Neural progenitor cell (in vitro differentiated cells): ENCODE data around the gene FABP1. TPM values are rescaled to one million over a fixed set of nuclear protein-coding genes. Genes with fewer than 3 reads are reported as not detected.

Source experiments
- DNase-seq: peaks from one replicate; pipeline ENCODE4 v3.0.0-alpha.2; 2016; ENCODE audit warnings: low spot score
- H2AFZ ChIP-seq: fragments of 200-600 bp; sonication (generic); replicated peaks from 2 replicates; pipeline ENCODE4 v1.6.1; 2016; ENCODE audit warnings: antibody characterized with exemption
- H3F3A ChIP-seq: fragments of 200-600 bp; sonication (generic); 2 replicates; pipeline ENCODE4 v1.6.1; 2016; ENCODE audit warnings: antibody characterized with exemption, low read depth
- H3K27ac ChIP-seq: fragments of 200-600 bp; sonication (generic); 2 replicates; pipeline ENCODE4 v1.5.1; 2016; ENCODE audit warnings: mild to moderate bottlenecking
- H3K27me3 ChIP-seq: fragments of 200-600 bp; sonication (generic); 2 replicates; pipeline ENCODE4 v1.6.1; 2016; ENCODE audit warnings: mild to moderate bottlenecking, moderate library complexity
- H3K36me3 ChIP-seq: fragments of 200-600 bp; sonication (generic); 2 replicates; pipeline ENCODE4 v1.5.1; 2016
- H3K4me1 ChIP-seq: fragments of 200-600 bp; sonication (generic); 2 replicates; pipeline ENCODE4 v1.6.1; 2016; ENCODE audit warnings: mixed run types
- H3K4me2 ChIP-seq: fragments of 200-600 bp; sonication (generic); 2 replicates; pipeline ENCODE4 v1.6.1; 2016
- H3K4me3 ChIP-seq: fragments of 200-600 bp; sonication (generic); 2 replicates; pipeline ENCODE4 v1.5.1; 2016
- H3K79me2 ChIP-seq: fragments of 200-600 bp; sonication (generic); 2 replicates; pipeline ENCODE4 v1.6.1; 2016; ENCODE audit warnings: low read depth
- H3K9ac ChIP-seq: fragments of 200-600 bp; sonication (generic); 2 replicates; pipeline ENCODE4 v1.6.1; 2016
- H3K9me3 ChIP-seq: fragments of 200-600 bp; sonication (generic); 2 replicates; pipeline ENCODE4 v1.5.1; 2016; ENCODE audit warnings: low read depth
- H4K20me1 ChIP-seq: fragments of 200-600 bp; sonication (generic); 2 replicates; pipeline ENCODE4 v1.6.1; 2016; ENCODE audit warnings: low read depth
- H3K27ac Mint-ChIP-seq: 3 replicates; pipeline ENCODE4 v1.8.0; 2021; ENCODE audit warnings: mixed read lengths
- H3K27me3 Mint-ChIP-seq: 2 replicates; pipeline ENCODE4 v1.8.0; 2022; ENCODE audit warnings: low read depth, mild to moderate bottlenecking, inconsistent platforms, moderate library complexity, mixed read lengths; ENCODE audit not compliant: insufficient read depth
- H3K36me3 Mint-ChIP-seq: 3 replicates; pipeline ENCODE4 v1.8.0; 2021; ENCODE audit warnings: mixed read lengths
- H3K4me1 Mint-ChIP-seq: 3 replicates; pipeline ENCODE4 v1.8.0; 2021; ENCODE audit warnings: mixed read lengths
- H3K4me3 Mint-ChIP-seq: 3 replicates; pipeline ENCODE4 v1.8.0; 2021; ENCODE audit warnings: mild to moderate bottlenecking, moderate library complexity, mixed read lengths
- H3K9me3 Mint-ChIP-seq: 3 replicates; pipeline ENCODE4 v1.8.0; 2020; ENCODE audit warnings: mixed read lengths
- CTCF ChIP-seq: fragments of 200-600 bp; sonication (generic); IDR thresholded peaks from 2 replicates; pipeline ENCODE4 v1.5.1; 2017; ENCODE audit warnings: antibody characterized with exemption, mild to moderate bottlenecking
- EZH2 ChIP-seq: fragments of 200-600 bp; sonication (generic); IDR thresholded peaks from 2 replicates; pipeline ENCODE4 v1.6.1; 2017; ENCODE audit warnings: antibody characterized with exemption, mild to moderate bottlenecking, moderate library complexity
- EZH2phosphoT487 ChIP-seq: fragments of 200-600 bp; sonication (generic); IDR thresholded peaks from 2 replicates; pipeline ENCODE4 v1.6.1; 2017; ENCODE audit warnings: antibody characterized with exemption
- total RNA-seq: library from RNA; depleted of rRNA; stranded (reverse); fragments of >200 nt; gene quantifications from 2 replicates; pipeline ENCODE4 v1.2.3, GENCODE V29; 2015; ENCODE audit warnings: low replicate concordance

The FABP1 gene
- not detected in 2 replicates for total RNA-seq

- H2AFZ ChIP-seq: no peak within 1 kb of the TSS
- no peaks in the 10 kb centered on the region for H3K36me3 ChIP-seq
- Mint-ChIP-seq H3K27ac (no peak within 1 kb of the TSS), H3K9me3 (no peaks in the 10 kb centered on the region), H3K36me3 (no peaks in the 10 kb centered on the region), H3K4me3 (no peak within 1 kb of the TSS), H3K4me1 (peaks cover 4% of the 10 kb centered on the region), H3K27me3 (peaks cover 16% of the 10 kb centered on the region)
- TF ChIP-seq CTCF (no peak), EZH2 (no peak), EZH2phosphoT487 (no peak)
- H4K20me1 ChIP-seq: no peaks in the 10 kb centered on the region
- H3K4me2 ChIP-seq: no peak within 1 kb of the TSS
- H3K4me1 ChIP-seq: no peaks in the 10 kb centered on the region
- no peaks in the 10 kb centered on the region for H3K79me2 ChIP-seq
- no peak within 1 kb of the TSS for H3K4me3 ChIP-seq
- no peaks in the 10 kb centered on the region for H3F3A ChIP-seq
- DNase-seq: no peak
- no peak within 1 kb of the TSS for H3K27ac ChIP-seq
- H3K9me3 ChIP-seq: no peaks in the 10 kb centered on the region
- no peak within 1 kb of the TSS for H3K9ac ChIP-seq
- no peaks in the 10 kb centered on the region for H3K27me3 ChIP-seq
Observed at GRCh38 chr2:88127888-88128653, at the start of gene FABP1. Gene FABP1, minus strand, starts transcription at chr2:88128062. Its CDS starts 45 bp downstream, at chr2:88128017.

GRCh38 chr2:88177556-88177955 is 49.7 kb upstream of the FABP1 start:
- Mint-ChIP-seq H3K36me3 (no peaks in the 10 kb centered on the region), H3K4me1 (no peaks in the 10 kb centered on the region), H3K27ac (no peak overlapping the region), H3K4me3 (no peak overlapping the region), H3K9me3 (no peaks in the 10 kb centered on the region), H3K27me3 (peaks cover 9% of the 10 kb centered on the region)
- Histone ChIP-seq H3F3A (no peaks in the 10 kb centered on the region), H3K9me3 (no peaks in the 10 kb centered on the region), H3K27me3 (peaks cover 6% of the 10 kb centered on the region), H3K4me3 (no peak overlapping the region), H2AFZ (no peak overlapping the region), H3K9ac (no peak overlapping the region), H3K4me2 (no peak overlapping the region), H4K20me1 (no peaks in the 10 kb centered on the region), H3K79me2 (no peaks in the 10 kb centered on the region), H3K36me3 (no peaks in the 10 kb centered on the region), H3K27ac (no peak overlapping the region), H3K4me1 (no peaks in the 10 kb centered on the region)
- TF ChIP-seq EZH2phosphoT487: no peak
- TF ChIP-seq CTCF: no peak
- TF ChIP-seq EZH2: no peak
- DNase-seq: no peak

GRCh38 chr2:88176352-88176984 is 48.6 kb upstream of the FABP1 start:
- Histone ChIP-seq H3K4me1 (no peaks in the 10 kb centered on the region), H3K27ac (no peak overlapping the region), H4K20me1 (no peaks in the 10 kb centered on the region), H3K79me2 (no peaks in the 10 kb centered on the region), H2AFZ (no peak overlapping the region), H3K36me3 (no peaks in the 10 kb centered on the region), H3F3A (no peaks in the 10 kb centered on the region), H3K9ac (no peak overlapping the region), H3K27me3 (peaks cover 1% of the 10 kb centered on the region), H3K4me2 (no peak overlapping the region), H3K4me3 (no peak overlapping the region), H3K9me3 (no peaks in the 10 kb centered on the region)
- no peak overlapping the region for H3K4me3 Mint-ChIP-seq
- H3K27me3 Mint-ChIP-seq: peaks cover 9% of the 10 kb centered on the region
- no peaks in the 10 kb centered on the region for H3K36me3 Mint-ChIP-seq
- no peak overlapping the region for H3K27ac Mint-ChIP-seq
- H3K9me3 Mint-ChIP-seq: peaks cover 4% of the 10 kb centered on the region
- TF ChIP-seq EZH2phosphoT487 (no peak), CTCF (no peak), EZH2 (no peak)
- no peaks in the 10 kb centered on the region for H3K4me1 Mint-ChIP-seq
- no peak for DNase-seq
